HepG2 (cell line): ENCODE results near the gene KHK. TPM values are rescaled to one million over a fixed set of nuclear protein-coding genes. Genes with fewer than 3 reads are reported as not detected.

Source experiments
- BRCA1 ChIP-seq: sonication (generic); formaldehyde crosslinking; IDR thresholded peaks from 2 replicates; pipeline ENCODE4 v1.4.0; 2020; ENCODE audit warnings: missing genetic modification reagents
- CCAR2 ChIP-seq: fragments of 200-400 bp; formaldehyde crosslinking; optimal IDR thresholded peaks from 2 replicates; pipeline ENCODE3; 2018; ENCODE audit warnings: low read depth, mild to moderate bottlenecking, low read length, moderate library complexity
- CREM ChIP-seq, 2 experiments: sonication (generic) in 1 of 2; formaldehyde crosslinking in 1 of 2; IDR thresholded peaks; 2 replicates each; pipeline versions ENCODE4 v1.4.0 to v1.6.1; 2016 to 2020; ENCODE audit warnings: antibody characterized with exemption in 1 of 2, mild to moderate bottlenecking in 1 of 2, missing genetic modification reagents in 1 of 2
- GTF3A ChIP-seq: sonication (generic); formaldehyde crosslinking; conservative IDR thresholded peaks from 2 replicates; pipeline ENCODE4 v1.4.0; 2020; ENCODE audit warnings: mild to moderate bottlenecking, missing genetic modification reagents
- HMGXB3 ChIP-seq: sonication (generic); formaldehyde crosslinking; IDR thresholded peaks from 2 replicates; pipeline ENCODE4 v1.4.0; 2020; ENCODE audit warnings: missing genetic modification reagents, borderline replicate concordance
- PCBP2 ChIP-seq: fragments of 200-400 bp; formaldehyde crosslinking; optimal IDR thresholded peaks from 2 replicates; pipeline ENCODE3; 2018; ENCODE audit warnings: low read length, low read depth; ENCODE audit not compliant: poor library complexity, severe bottlenecking
- PHF5A ChIP-seq: IDR thresholded peaks from one replicate; pipeline ENCODE4 v1.6.1; 2018; ENCODE audit warnings: low read depth, missing genetic modification reagents; ENCODE audit not compliant: unreplicated experiment
- SIN3A ChIP-seq: IDR thresholded peaks from 2 replicates; pipeline ENCODE4 v1.6.1; 2011; ENCODE audit warnings: low read depth, mild to moderate bottlenecking, control low read depth, low read length, borderline replicate concordance
- SRSF1 ChIP-seq: fragments of 200-400 bp; formaldehyde crosslinking; optimal IDR thresholded peaks from 2 replicates; pipeline ENCODE3; 2017; ENCODE audit warnings: mild to moderate bottlenecking, low read depth, low read length, moderate library complexity
- TFAP4 ChIP-seq: sonication (generic); IDR thresholded peaks from 2 replicates; pipeline ENCODE4 v1.6.1; 2016; ENCODE audit warnings: low read depth, borderline replicate concordance
- ZBTB49 ChIP-seq: sonication (generic); formaldehyde crosslinking; IDR thresholded peaks from 2 replicates; pipeline ENCODE4 v1.4.0; 2020; ENCODE audit warnings: missing genetic modification reagents, borderline replicate concordance
- ZNF276 ChIP-seq: sonication (generic); formaldehyde crosslinking; IDR thresholded peaks from 2 replicates; pipeline ENCODE4 v1.4.0; 2020; ENCODE audit warnings: mild to moderate bottlenecking, low read depth, missing genetic modification reagents
- ZNF616 ChIP-seq: sonication (generic); formaldehyde crosslinking; IDR thresholded peaks from 2 replicates; pipeline ENCODE4 v1.5.0; 2020; ENCODE audit warnings: low read depth, mild to moderate bottlenecking, missing genetic modification reagents
- ZNF740 ChIP-seq: sonication (generic); formaldehyde crosslinking; IDR thresholded peaks from 2 replicates; pipeline ENCODE4 v1.4.0; 2020; ENCODE audit warnings: missing genetic modification reagents
- ZNF749 ChIP-seq: sonication (generic); formaldehyde crosslinking; IDR thresholded peaks from 2 replicates; pipeline ENCODE4 v1.8.0; 2022; ENCODE audit warnings: mild to moderate bottlenecking, missing genetic modification reagents, moderate library complexity, borderline replicate concordance
- polyA plus RNA-seq, 8 experiments: library from polyadenylated mRNA; depleted of rRNA in 3 of 8; stranded (reverse) in 7 of 8; unstranded in 1 of 8; fragments of >200 nt; fragmentation: Illumina TruSeq in 4 of 8; extraction: Trizol in 4 of 8; gene quantifications; 2 replicates each; pipeline versions ENCODE4 v1.2.1 to v1.2.3, GENCODE V29; 2011 to 2016; ENCODE audit warnings: low read depth in 4 of 8, missing spikeins in 1 of 8, mixed read lengths in 1 of 8; ENCODE audit not compliant: insufficient read depth in 1 of 8
- total RNA-seq, 5 experiments: library from RNA; depleted of rRNA; stranded (reverse); fragments of >200 nt; fragmentation: Illumina TruSeq; extraction: Trizol; gene quantifications; 2 replicates each; pipeline ENCODE4 v1.2.3, GENCODE V29; 2016; ENCODE audit warnings: low read depth in 1 of 5

The KHK gene
- total and polyA plus RNA-seq, 2 of the 13 experiments (the other 11 are each of a cell fraction or from before 2014, with no cell fraction given): 40.9 to 99.2 TPM

- TF ChIP-seq HMGXB3 (no peak), SIN3A (no peak), CREM (IDR thresholded peaks at IDR 0.05) (no peak), CREM (CRISPR knock-in tag; IDR thresholded peaks at IDR 0.05) (no peak), ZNF740 (CRISPR knock-in tag) (no peak), BRCA1 (no peak), ZNF749 (CRISPR knock-in tag) (peak; percentile 70; the same call in 1 of the 2 replicates), ZNF616 (peak; percentile 25; the same call in 1 of the 2 replicates), PCBP2 (no peak), SRSF1 (no peak), CCAR2 (no peak), ZNF276 (peak; percentile 87; the same call in 1 of the 2 replicates), ZBTB49 (CRISPR knock-in tag) (no peak), PHF5A (CRISPR knock-in tag) (no peak), GTF3A (CRISPR knock-in tag) (no peak), TFAP4 (no peak)
These were observed 32.2 kb downstream of the KHK start, which contains the start of gene CGREF1 (continued) for GRCh38 chr2:27118525-27119329.
